HG03095 (cell line): ENCODE results near the gene SCGB3A1.

ENCODE experiments used
- ATAC-seq: cut with Tn5 transposase; IDR thresholded peaks from one replicate; pipeline ENCODE4 v1.9.1; 2021; ENCODE audit warnings: moderate library complexity; ENCODE audit not compliant: unreplicated experiment

Gene SCGB3A1

GRCh38 chr5:180625791-180626660 lies 34.7 kb upstream of the SCGB3A1 start:
- ATAC-seq, result no peak

- no peak for ATAC-seq
These were observed 34.0 kb upstream of the SCGB3A1 start for GRCh38 chr5:180625125-180625790.

GRCh38 chr5:180624587-180624986 lies 33.3 kb upstream of the SCGB3A1 start:
- no peak for ATAC-seq

GRCh38 chr5:180623844-180624243 lies 32.5 kb upstream of the SCGB3A1 start:
- ATAC-seq, result no peak

- no peak for ATAC-seq
These were observed 32.1 kb upstream of the SCGB3A1 start for GRCh38 chr5:180623411-180623834.

GRCh38 chr5:180622910-180623309 lies 31.6 kb upstream of the SCGB3A1 start:
- ATAC-seq, result no peak

- no peak for ATAC-seq
These were observed 30.0 kb upstream of the SCGB3A1 start for GRCh38 chr5:180621311-180621710.

- no peak for ATAC-seq
These were observed 28.7 kb upstream of the SCGB3A1 start for GRCh38 chr5:180620014-180620413.

GRCh38 chr5:180619563-180619915 lies 28.2 kb upstream of the SCGB3A1 start:
- ATAC-seq, result no peak

GRCh38 chr5:180618829-180619562 lies 27.7 kb upstream of the SCGB3A1 start:
- ATAC-seq, result no peak

- ATAC-seq, result no peak
These were observed 27.2 kb upstream of the SCGB3A1 start for GRCh38 chr5:180618487-180618828.

GRCh38 chr5:180613814-180614188 lies 22.5 kb upstream of the SCGB3A1 start:
- ATAC-seq, result no peak

GRCh38 chr5:180613188-180613813 lies 22.0 kb upstream of the SCGB3A1 start:
- no peak for ATAC-seq

- ATAC-seq, result no peak
These were observed 21.4 kb upstream of the SCGB3A1 start for GRCh38 chr5:180612683-180613082.

GRCh38 chr5:180611140-180611850 lies 20.0 kb upstream of the SCGB3A1 start:
- ATAC-seq, result no peak

GRCh38 chr5:180609817-180610550 lies 18.7 kb upstream of the SCGB3A1 start:
- ATAC-seq, result no peak

GRCh38 chr5:180609386-180609785 lies 18.1 kb upstream of the SCGB3A1 start:
- ATAC-seq, result no peak

GRCh38 chr5:180608572-180609310 lies 17.4 kb upstream of the SCGB3A1 start:
- no peak for ATAC-seq

GRCh38 chr5:180607861-180608571 lies 16.7 kb upstream of the SCGB3A1 start:
- no peak for ATAC-seq
